Sciatic nerve (tissue), 2 donors: ENCODE data around the gene KCNAB2. TPM values are rescaled to one million over a fixed set of nuclear protein-coding genes. Genes with fewer than 3 reads are reported as not detected.

Experiments used
- ATAC-seq: fragments of 200-7000 bp; cut with Tn5 transposase; one replicate; pipeline ENCODE4 v1.9.1; 2020; ENCODE audit warnings: mild to moderate bottlenecking, moderate library complexity
- DNase-seq: peaks from one replicate; pipeline ENCODE4 v3.0.0-alpha.2; 2020; ENCODE audit warnings: low spot score
- intact Hi-C: fragments of 100-400 bp; cut with DNase I; formaldehyde crosslinking; loops from one replicate; pipeline ENCODE4 v1.14.2; 2022
- total RNA-seq: library from RNA; stranded (reverse); fragmentation: NEBNext Ultra II Directional; extraction: Animal tissue kit (Norgen Biotek cat#: 25700); gene quantifications from one replicate; pipeline ENCODE4 v1.2.1, GENCODE V29; 2021
- donor health status: DM: no; HTN: no; CAD: no.
- donor health status: DM: no; HTN: no; CAD: no.

The KCNAB2 gene
- total RNA-seq, 1 donor from 2014 or later, result 20.1 TPM

DNA sequence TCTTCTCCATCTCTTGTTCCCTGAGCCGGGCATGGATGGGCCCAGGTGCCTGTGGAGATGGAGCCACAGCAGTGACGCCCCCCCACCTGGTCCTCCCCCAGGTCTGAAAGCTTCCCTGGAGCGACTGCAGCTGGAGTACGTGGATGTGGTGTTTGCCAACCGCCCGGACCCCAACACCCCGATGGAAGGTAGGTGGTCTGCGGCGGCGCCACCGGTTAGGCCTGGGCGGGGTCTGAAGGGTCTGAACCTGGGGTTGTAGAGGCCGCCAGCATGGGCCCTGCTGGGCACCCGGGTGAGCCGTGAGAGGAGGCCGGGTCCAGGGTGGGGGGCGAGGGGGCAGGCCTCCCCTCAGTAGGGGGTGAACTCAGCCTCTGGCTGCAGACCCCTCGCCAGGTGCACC, 44.6 kb downstream of the KCNAB2 start:
- no peak for ATAC-seq
- no peak for DNase-seq
- intact Hi-C loops, result no loop called here

DNA sequence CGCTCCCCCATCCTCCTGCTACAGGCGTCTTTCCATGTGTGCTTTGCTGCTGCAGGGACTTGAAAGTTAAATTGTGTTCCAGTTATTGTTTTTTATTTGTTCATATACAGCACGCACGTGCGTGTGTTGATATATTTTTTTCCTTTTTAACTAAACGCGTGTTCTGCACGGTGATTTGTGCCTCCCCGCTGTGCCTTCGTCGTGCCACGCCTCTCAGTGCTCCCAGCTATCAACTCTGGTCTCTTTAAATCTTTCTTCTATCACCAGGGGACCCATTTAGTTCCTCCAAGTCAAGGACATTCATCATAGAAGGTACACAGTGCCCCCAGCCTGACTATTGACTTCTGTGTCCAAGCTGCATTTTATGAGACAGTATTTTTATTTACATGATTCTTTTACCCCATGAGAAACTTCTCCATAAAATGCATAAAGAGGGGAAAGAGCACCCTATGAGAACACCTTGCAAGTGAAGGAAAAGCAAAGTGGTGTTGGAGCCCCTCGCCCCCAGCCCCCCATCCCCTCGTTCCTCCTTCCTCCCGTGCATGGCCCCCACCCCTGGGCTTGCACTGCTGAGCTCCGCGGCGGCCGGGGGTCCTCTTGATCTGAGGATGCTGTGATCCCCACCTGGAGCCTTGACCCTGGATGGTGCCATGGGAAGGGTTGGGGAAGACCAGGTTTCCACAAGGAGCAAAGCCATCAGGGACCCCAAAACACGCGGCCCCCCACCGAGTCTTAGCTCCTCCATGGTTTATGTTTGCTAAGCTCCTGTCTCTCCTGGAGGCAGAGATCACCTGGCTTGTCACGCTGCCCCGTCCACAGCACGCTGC, 45.5 kb downstream of the KCNAB2 start:
- no peak for ATAC-seq
- intact Hi-C loops, result no loop called here
- DNase-seq, result no peak

DNA sequence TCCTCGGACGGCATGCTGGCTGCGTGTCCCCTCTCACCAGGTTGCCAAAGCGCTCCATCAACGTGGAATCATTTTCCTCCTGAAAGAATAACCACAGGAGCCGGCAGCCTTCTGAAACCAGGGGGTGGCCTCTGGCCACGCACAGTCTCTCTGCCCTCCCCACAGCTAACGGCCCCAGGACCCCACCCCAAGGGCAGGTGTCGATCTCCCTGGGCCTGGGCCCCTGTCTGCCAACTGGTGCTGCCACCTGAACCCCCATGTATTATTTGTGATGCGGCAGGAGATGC, 46.1 kb downstream of the KCNAB2 start:
- ATAC-seq (no peak), DNase-seq (no peak)
- intact Hi-C loops, result no loop called here

DNA sequence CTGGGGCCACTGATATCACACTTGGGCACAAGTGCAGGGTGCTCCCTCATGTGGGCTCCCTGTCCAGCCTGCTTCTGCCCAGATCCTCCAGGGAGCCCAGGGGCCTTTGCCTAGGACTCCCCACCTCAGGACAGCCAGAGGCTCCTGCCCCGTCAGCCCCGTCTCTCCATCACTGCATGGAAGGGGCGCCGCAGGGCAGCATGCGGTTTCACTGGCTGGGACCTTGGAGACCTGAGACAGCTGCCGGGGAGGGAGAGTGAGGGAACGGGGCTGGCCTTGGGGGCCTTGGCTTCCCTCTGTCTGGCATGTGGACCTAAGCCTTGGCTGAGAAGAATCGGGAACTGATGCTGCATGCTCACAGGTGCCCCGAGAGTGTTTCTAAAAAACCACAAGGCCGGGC, 46.5 kb downstream of the KCNAB2 start:
- intact Hi-C loops, result no loop called here
- DNase-seq (no peak), ATAC-seq (no peak)

DNA sequence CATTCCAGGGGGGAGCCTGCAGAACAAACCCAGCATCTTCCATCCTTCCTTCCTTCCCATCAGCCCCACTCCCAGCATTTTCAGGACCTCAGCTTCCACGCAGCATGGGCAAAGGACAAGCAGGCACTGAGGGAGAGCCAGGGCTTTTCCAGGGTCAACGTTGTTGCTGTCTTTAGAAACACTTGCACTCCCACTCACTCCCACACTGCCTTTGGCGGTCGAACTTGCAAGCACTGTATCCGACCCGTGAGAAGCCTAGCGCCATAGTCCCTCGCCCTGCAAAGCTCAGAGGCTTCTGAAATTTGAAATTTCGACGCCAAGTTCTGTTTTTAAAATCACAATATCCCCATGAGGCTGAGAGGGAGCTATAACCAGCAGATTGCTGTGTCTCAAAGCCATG, 47.4 kb downstream of the KCNAB2 start:
- DNase-seq (no peak), ATAC-seq (no peak)
- intact Hi-C loops, result no loop called here

DNA sequence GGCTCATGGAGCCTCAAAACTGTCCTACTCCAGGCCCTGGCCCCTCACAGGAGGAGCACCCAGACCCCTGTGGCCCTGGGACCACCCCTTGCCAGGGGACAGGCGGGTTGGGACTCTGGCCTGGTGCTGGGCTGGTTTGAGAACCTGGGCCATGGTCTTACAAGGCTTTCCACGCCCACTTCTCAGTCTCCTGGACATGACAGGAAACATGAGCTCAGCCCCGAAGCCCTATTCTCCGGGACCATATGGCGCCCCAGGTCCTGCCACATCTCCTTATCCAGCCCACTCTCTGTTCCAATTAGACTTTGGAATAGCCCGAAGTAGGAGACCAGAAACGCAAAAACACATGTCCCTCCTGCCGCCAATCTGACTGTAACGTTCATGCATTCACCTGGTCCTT, 47.9 kb downstream of the KCNAB2 start:
- no peak for ATAC-seq
- intact Hi-C loops, result no loop called here
- DNase-seq, result no peak

DNA sequence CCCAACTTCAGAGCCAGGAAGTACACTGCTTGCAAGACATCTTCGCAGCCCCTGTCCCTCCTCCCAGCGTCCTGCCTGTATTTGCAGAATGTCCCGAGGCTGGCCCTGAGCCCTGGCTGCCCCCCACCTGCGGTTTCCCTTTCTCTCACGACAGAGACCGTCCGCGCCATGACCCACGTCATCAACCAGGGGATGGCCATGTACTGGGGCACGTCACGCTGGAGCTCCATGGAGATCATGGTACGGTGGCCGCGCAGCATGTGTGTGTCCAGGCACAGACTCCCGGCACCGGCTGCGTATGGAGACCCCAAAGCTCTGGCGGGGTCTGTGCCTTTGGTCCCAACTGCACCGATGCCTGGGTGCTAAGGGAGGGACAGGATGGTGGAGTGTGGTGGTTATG, 48.6 kb downstream of the KCNAB2 start:
- intact Hi-C loops, result no loop called here
- no peak for DNase-seq
- no peak for ATAC-seq

DNA sequence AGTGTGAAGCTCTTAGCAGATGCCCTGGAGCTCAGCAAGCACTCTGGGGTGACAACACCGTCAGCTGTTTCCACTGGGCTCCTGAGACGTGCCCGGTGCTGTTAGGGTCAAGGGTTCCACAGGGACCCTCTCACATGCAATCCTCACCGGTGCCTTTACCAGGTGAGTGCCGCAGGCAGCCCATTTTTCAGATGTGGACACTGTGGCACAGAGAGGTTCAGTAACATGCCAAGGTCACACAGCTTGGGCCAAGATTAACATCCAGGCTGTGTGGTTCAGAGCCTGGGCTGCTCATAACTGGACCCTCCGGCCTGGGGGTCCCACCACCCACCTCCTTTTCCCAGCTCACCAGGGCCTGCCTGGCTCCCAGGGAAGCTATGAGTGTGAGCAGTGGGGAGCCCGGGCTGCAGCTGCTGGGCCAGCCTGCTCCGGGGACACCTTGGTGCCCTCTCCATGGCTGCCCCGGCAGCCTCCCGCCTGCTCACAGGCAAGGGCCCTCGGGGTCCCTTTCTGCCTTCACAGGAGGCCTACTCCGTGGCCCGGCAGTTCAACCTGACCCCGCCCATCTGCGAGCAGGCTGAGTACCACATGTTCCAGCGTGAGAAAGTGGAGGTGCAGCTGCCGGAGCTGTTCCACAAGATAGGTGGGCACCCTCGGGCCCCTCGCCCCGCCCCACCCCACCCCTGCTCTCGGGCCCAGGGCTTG, 49.3 kb downstream of the KCNAB2 start:
- ATAC-seq, result no peak
- intact Hi-C loops, result no loop called here
- no peak for DNase-seq

DNA sequence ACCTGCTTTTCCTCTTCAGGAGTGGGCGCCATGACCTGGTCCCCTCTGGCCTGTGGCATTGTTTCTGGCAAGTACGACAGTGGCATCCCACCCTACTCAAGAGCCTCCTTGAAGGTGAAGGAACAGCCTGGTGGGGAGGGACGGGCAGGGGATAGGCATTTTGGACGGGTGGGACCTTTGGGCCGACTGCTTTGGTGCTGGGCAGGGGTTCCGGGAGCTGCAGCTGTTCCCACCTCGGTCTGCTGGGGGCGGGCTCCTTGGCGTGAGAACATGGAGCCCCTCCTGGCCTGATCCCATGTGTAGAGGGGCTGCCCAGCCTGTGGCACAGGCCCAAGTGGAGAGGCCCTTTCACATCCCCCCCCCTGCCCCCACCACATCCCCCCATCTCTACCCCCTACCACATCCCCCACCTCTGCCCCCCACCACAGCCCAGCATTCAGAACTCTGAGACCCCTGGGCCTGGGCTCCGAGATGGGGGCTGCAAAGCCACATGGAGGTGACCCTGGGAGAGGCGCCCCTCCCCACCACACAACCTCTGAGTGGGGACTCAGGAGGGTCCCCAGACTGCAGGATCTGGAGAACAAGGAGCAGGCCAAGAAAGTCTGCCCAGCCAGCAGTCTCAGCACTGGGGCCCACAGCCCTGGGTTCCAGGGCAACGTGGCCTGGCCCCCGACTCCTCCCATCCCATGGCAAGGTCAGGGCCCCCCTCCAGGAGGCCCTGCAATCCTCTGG, 50.0 kb downstream of the KCNAB2 start:
- ATAC-seq, result no peak
- DNase-seq, result no peak
- intact Hi-C loops, result no loop called here

DNA sequence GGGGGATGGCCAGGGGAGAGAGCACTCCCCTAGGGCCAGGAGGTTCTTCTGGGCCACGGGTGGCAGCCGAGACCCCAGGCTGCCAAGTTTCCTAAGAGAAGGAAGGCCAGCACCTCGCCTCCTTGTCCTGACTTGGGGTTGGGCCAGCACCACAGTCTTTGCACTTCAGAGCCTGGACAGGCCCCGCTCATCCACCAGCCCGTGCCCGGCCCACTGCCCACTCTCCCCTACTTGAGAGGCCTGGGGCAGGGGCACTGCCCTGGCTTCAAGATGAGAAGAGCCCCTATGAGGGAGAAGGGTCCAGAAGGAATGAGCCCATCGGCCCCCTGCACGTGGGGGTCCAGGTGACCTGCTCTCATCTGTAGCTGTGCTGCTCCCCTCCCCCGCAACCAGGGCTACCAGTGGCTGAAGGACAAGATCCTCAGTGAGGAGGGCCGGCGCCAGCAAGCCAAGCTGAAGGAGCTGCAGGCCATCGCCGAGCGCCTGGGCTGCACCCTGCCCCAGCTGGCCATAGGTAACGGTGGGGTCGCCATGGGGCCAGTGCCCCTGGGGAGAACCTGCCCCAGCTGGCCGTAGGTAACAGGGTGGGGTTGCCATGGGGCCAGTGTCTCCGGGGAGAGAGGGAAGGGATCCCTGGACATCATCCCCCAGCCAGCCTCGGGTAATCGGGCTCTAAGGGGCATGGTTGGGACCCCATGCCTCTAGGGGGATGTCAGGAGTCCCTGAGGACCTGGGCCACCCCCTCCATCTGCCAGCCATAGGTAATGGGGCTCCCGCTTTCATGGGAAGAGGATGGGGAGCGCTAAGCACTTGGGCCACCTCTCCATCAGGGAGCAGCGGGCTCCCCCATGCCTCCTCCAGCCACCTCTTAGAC, 50.8 kb downstream of the KCNAB2 start:
- intact Hi-C loops, result no loop called here
- DNase-seq (no peak), ATAC-seq (no peak)

DNA sequence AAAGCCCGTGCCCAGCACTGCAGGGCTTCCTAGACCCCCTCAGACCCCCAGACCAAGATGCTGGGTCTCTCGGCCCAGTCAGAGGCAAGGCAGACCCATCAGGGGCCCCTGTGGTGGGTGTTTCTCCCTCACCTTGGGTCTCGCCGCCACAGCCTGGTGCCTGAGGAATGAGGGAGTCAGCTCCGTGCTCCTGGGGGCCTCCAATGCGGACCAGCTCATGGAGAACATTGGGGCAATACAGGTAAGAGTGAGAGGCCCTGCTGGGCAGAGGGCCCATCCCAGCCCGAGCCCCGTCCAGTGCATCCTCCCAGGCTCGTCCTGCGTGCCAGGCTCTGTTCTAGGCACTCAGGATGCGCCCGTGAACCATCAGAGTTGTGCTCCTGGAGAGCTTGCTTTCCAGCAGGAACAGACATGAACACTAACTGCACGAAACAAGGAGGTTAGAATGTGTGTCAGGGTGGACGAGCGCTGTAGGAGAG, 51.5 kb downstream of the KCNAB2 start:
- ATAC-seq (no peak), DNase-seq (no peak)
- intact Hi-C loops, result no loop called here

DNA sequence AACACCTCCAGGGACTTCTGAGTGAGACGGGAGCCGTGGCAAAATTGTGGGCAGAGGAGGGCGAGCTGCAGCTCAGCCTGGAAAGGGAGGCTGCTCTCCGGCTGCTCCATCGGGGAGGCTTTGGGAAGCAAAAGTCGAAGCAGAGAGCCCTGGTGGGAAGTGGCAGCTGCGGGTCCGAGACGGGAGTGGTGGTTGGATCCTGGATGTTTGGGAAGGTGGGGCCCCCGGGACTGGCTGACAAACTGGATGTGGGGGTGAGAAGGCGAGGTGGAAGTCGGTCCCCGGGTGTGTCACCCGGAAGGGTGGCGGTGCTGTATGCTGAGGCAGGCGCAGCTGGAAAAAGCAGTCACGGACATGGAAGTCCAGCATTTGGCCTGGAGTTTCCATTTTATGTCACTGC, 52.1 kb downstream of the KCNAB2 start:
- no peak for ATAC-seq
- intact Hi-C loops, result no loop called here
- no peak for DNase-seq

DNA sequence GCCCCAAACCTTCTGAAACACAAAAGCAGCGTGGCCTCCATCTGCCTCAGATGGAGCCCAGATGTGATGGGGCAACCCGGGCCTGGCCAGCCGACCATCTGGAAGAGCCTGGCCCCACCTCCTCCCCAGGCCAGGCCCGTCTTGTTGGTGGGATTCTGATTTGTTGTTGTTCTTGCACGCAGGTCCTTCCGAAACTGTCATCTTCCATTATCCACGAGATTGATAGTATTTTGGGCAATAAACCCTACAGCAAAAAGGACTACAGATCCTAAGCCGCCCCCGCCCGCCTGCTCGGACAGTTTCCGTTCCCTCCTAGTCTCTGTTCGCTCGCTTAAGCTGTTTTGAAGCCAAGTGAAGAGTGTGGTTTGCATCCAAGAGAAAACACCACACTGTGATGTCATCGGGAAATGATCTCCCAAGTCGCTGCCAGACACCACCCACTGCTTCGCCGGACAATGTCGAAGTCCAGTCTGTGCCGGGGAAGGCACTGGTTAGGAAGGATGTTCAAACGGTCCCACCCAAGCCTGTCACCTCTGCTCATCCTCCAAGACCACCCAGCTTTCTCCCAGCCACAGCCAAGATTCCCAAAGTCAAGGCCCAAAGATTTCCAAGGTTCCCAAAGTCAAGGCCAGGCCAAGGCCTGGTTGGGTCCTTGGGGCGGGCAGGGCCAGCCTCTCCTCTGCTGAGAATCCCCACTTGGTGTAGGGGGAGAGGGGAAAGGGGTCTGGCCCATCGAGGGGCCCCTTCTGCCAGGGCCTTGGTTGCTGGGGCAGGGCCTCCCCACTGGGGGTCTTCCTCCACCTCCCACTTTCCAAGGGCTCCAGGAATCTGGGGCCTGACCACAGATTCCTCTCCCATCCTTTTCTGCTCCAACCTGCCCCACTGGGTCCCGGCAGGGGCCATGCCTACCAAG, 52.9 kb downstream of the KCNAB2 start:
- intact Hi-C loops, result no loop called here
- ATAC-seq (peak; percentile 81), DNase-seq (no peak)

DNA sequence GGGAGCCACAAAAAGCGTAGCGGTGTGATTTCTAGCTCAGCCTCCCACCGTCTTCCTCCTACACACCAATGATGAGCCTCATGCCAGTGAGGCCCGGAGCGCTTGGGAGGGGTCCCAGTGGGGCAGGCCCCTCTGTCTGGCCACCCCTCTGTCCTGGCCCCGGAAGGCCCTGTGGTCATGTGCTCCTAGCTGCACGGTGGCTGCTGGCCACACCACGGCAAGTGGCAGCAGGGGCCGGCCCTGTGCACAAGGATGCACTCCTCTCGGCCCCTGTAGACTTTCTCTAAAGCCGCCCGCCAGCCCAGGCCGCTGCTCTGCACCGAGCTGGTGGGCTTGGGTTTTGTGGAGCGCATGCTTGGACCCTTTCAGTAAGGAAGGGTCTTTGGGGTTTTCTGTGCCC, 53.6 kb downstream of the KCNAB2 start:
- no peak for DNase-seq
- ATAC-seq, result peak; percentile 14
- intact Hi-C loops, result no loop called here

DNA sequence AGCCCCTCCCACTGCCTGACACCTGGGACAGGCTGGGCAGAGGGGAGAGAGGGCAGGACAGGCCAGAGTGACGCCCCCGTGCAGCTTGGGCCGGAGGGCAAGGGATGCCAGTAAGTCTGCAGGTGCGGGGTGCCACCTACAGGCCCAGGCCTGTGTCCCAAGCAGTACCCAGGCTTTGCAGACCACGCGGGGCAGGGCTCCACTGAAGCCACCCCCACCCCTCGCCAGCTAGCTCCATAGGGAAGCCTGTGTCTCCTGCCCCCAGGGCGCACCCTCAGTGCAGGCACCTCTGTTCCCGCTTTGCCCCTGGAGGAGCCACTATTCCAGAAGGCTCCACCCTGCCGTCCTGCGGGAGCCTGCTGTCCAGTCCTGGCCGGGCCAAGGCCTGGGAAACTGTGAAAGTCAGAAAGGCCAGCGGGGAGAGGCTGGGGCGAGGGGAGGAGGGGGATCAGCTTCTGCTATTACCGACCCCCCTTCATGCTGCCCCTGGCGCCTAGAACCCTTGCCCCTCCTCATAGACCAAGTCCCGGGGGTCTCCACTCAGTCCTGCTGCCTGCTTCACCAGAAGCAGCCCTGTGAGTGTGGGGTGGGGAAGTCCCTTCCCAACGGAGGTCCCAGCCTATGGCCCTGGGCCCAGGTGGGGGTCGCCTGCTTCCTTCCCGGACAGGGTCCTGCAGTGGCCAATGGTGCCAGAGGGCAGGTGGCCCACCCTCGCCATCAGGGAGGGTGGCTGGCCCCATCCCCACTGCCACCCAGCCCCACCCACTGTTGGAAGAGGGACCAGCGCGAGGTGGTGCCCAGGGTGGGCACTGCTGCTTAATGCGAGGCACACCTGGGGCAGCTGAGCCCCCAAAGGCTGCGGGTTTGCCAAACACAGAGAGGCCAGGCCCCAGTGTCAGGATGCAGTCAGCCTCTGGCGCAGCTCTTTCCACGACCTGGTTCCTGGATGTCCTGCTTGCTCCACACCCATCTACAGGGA, 54.4 kb downstream of the KCNAB2 start:
- no peak for DNase-seq
- intact Hi-C loops, result no loop called here
- no peak for ATAC-seq

DNA sequence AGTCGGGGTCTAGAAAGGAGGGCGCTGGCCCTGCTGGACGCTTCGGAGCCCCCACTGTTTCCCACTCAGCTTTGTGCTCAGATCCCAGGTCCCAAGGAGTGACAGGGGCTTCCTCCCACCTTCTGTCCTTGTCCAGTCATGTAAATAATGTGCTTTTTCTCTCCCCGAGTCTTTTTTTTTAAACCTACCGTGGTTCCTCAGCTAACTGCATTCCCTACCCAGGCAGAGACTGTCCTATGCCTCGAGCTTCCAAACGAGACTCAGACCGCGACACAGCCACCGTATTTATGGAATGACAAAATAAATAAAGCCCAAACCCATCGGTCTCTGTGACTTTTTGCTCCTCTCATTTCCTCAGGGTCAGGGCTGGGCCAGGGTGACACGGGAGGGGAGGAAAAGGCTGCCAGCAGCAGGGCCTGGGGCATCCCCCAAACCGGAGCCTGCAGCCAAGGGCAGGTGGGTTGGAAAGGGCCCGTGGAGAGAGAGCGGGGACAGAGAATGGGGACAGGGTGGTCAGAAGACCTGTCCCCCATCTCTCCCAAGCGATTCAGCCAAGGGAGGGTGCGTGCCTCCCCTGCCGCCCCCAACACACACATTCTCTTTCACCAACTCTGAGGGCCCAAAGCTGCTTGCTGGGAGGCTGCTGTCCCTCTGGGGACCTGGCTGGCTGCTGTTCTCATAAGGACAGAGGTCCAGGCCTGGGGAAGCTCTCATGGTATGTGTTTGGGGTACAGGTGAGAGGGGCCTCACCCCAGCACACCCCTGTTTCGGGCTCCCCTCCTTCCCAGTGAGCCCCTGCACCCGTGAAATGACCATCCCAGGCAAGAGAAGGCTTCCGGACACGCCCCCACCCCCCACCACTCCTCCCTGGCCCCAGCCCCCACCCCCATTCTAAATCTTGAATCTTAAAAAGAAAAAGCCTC, 55.4 kb downstream of the KCNAB2 start:
- intact Hi-C loops, result no loop called here
- no peak for ATAC-seq
- no peak for DNase-seq
